22Rv1 (cell line): ENCODE measurements around the gene CRHR2.

Experiments
- H3K27ac ChIP-seq: fragments of 450-650 bp; 2 replicates; pipeline ENCODE4 v1.5.1; 2017
- ZFX ChIP-seq: fragments of 450-650 bp; IDR thresholded peaks from 2 replicates; pipeline ENCODE4 v1.6.1; 2017; ENCODE audit warnings: antibody characterized with exemption, borderline replicate concordance
- TF ChIP-seq, protein P1 (sequence below): fragments of 450-650 bp; IDR thresholded peaks from 2 replicates; pipeline ENCODE4 v1.5.1; 2017; ENCODE audit warnings: mild to moderate bottlenecking

The CRHR2 gene

DNA sequence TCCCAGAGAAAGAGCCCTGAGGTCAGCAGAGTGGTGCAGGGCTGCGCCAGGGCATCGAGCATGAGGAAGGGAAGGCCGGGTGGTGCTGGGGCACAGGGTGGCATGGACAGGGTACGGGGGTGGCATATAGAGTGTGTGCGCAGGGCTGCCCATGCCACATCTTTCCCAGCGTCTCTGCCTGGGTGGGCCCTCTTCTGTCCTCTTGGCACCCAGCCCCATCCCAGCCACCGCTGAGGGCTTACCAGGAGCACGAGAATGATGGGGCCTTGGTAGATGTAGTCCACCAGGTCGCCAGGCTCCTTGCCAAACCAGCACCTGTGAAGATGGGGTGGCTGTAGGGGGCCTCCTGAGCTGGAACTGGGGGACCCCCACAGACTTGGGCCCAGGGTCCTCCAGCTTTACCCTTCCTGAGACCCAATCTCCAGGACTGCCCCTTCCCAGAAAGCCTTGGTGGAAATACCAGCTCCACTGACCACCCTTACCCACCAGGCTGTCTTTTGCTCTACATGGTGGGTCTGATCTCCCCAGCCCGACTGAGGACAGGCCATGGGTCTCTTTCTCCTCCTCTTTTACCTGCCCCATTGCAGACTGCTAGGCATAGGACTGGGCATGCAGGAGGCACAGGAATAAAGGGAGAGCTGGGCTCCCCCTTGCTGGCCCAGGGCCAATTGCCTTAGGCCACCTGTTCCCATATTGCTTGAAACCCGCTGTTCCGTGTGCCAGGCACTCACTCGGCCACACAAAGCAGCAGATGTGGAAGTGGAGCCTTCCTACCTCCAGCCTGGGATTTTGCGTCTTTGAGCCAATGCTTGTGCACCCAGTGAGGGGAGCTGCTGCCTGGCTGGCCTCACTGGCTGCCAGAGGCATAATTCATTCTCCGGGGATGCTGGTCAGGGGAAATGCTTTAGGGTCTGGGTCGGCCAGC lies 21.7 kb downstream of the CRHR2 start:
- H3K27ac ChIP-seq, result no peak overlapping the region
- TF ChIP-seq, protein P1, sequence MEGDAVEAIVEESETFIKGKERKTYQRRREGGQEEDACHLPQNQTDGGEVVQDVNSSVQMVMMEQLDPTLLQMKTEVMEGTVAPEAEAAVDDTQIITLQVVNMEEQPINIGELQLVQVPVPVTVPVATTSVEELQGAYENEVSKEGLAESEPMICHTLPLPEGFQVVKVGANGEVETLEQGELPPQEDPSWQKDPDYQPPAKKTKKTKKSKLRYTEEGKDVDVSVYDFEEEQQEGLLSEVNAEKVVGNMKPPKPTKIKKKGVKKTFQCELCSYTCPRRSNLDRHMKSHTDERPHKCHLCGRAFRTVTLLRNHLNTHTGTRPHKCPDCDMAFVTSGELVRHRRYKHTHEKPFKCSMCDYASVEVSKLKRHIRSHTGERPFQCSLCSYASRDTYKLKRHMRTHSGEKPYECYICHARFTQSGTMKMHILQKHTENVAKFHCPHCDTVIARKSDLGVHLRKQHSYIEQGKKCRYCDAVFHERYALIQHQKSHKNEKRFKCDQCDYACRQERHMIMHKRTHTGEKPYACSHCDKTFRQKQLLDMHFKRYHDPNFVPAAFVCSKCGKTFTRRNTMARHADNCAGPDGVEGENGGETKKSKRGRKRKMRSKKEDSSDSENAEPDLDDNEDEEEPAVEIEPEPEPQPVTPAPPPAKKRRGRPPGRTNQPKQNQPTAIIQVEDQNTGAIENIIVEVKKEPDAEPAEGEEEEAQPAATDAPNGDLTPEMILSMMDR, result no peak
- TF ChIP-seq ZFX, result no peak

- TF ChIP-seq, protein P1, result no peak
- TF ChIP-seq ZFX, result no peak
- H3K27ac ChIP-seq, result no peak overlapping the region
Measured at GRCh38 chr7:30659312-30659711, 22.9 kb downstream of the CRHR2 start.

- no peak overlapping the region for H3K27ac ChIP-seq
- no peak for TF ChIP-seq ZFX
- TF ChIP-seq, protein P1, result no peak
Measured at GRCh38 chr7:30658479-30659074, 23.7 kb downstream of the CRHR2 start.

GRCh38 chr7:30657131-30657530 lies 25.1 kb downstream of the CRHR2 start:
- TF ChIP-seq ZFX, result no peak
- TF ChIP-seq, protein P1, result no peak
- H3K27ac ChIP-seq, result no peak overlapping the region

GRCh38 chr7:30656006-30656957 lies 26.0 kb downstream of the CRHR2 start:
- no peak overlapping the region for H3K27ac ChIP-seq
- no peak for TF ChIP-seq ZFX
- TF ChIP-seq, protein P1, result no peak

GRCh38 chr7:30655096-30655970 lies 26.9 kb downstream of the CRHR2 start:
- TF ChIP-seq, protein P1, result no peak
- no peak for TF ChIP-seq ZFX
- H3K27ac ChIP-seq, result no peak overlapping the region
